ENCODE measurements around the gene MYADM. TPM values are rescaled to one million over a fixed set of nuclear protein-coding genes. Genes with fewer than 3 reads are reported as not detected.
"Not testable (repeated sequence)": the region's sequence is repeated elsewhere in the genome, so short reads cannot be mapped to it uniquely, and the experiment has no call there.

Gene MYADM
- total and polyA plus RNA-seq, 4 donors, result 2.6 to 28.0 (median 6.6) TPM

DNA sequence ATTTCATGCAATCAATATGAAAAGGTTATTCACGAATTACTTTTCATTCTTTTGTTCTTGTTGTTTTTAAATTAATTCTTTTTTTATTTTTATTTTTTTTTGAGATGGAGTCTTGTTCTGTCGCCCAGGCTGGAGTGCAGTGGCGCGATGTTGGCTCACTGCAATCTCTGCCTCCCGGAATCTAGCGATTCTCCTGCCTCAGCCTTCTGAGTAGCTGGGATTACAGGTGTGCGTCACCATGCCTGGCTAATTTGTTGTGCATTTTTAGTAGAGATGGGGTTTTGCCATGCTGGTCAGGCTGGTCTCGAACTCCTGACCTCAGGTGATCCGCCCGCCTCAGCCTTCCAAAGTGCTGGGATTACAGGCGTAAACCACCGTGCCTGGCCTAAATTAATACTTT, 27.4 kb upstream of the MYADM start:
- not testable (repeated sequence) for H3K9me3 ChIP-seq (ENCODE audit: control insufficient read depth in 4 of 4, low read length in 3 of 4); H3K36me3 ChIP-seq (ENCODE audit: control insufficient read depth in 4 of 4, insufficient read depth in 3 of 4, low read depth in 1 of 4, low read length in 3 of 4); DNase-seq (ENCODE audit: low spot score); H3K27me3 ChIP-seq (ENCODE audit: control insufficient read depth in 4 of 4, insufficient read depth in 4 of 4, low read length in 3 of 4); H3K4me3 ChIP-seq (ENCODE audit: low read depth in 1 of 3, low read length in 3 of 3); H3K4me1 ChIP-seq (ENCODE audit: control insufficient read depth in 4 of 4, insufficient read depth in 4 of 4, low read length in 3 of 4); H3K27ac ChIP-seq (ENCODE audit: low read depth in 1 of 2, low read length in 2 of 2); H3K9ac ChIP-seq (ENCODE audit: low read depth in 1 of 2, low read length in 2 of 2)
- WGBS, result 90% methylated on average over 12 of the region's 12 CpGs

DNA sequence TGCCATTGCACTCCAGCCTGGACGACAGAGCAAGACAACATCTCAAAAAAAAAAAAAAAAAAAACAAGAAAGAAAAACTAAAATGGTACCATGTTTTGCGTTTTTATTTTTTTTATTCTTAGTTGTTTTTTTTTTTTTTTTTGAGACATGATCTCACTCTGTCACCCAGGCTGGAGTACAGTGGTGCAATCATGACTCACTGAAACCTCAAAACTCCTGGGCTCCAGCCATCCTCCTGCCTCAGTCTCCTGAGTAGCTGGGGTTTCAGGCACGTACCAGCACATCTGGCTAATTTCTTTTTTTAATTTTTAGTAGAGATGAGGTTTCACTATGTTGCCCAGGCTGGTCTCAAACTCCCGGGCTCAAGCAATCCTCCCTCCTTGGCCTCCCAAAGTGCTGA, 26.8 kb upstream of the MYADM start:
- H3K9ac ChIP-seq (ENCODE audit: low read depth in 1 of 2, low read length in 2 of 2); H3K4me3 ChIP-seq (ENCODE audit: low read depth in 1 of 3, low read length in 3 of 3); DNase-seq (ENCODE audit: low spot score); H3K9me3 ChIP-seq (ENCODE audit: control insufficient read depth in 4 of 4, low read length in 3 of 4); H3K36me3 ChIP-seq (ENCODE audit: control insufficient read depth in 4 of 4, insufficient read depth in 3 of 4, low read depth in 1 of 4, low read length in 3 of 4); H3K4me1 ChIP-seq (ENCODE audit: control insufficient read depth in 4 of 4, insufficient read depth in 4 of 4, low read length in 3 of 4); H3K27ac ChIP-seq (ENCODE audit: low read depth in 1 of 2, low read length in 2 of 2); H3K27me3 ChIP-seq (ENCODE audit: control insufficient read depth in 4 of 4, insufficient read depth in 4 of 4, low read length in 3 of 4): not testable (repeated sequence)
- WGBS, result 72% methylated on average over 4 of the region's 4 CpGs

DNA sequence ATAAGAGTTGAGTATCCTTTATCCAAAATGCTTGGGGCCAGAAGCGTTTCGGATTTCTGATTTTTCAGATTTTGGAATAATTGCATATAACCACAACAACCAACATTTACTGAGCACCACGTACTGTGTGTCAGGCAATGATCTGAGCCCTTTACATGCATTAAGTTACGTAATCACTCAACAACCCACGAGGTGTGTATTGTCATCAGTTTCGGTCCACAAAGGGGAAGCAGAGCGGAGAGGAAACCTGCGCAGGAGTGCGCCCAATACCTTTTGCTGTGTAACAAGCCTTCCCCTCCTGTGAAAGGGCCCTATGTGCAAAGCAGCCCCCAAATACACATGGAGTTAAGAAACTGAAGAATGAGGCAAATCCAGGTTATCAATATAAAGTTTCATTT, 22.8 kb upstream of the MYADM start:
- DNase-seq (ENCODE audit: low spot score), result no peak
- no peak overlapping the region for H3K27ac ChIP-seq (ENCODE audit: low read depth in 1 of 2, low read length in 2 of 2)

DNA sequence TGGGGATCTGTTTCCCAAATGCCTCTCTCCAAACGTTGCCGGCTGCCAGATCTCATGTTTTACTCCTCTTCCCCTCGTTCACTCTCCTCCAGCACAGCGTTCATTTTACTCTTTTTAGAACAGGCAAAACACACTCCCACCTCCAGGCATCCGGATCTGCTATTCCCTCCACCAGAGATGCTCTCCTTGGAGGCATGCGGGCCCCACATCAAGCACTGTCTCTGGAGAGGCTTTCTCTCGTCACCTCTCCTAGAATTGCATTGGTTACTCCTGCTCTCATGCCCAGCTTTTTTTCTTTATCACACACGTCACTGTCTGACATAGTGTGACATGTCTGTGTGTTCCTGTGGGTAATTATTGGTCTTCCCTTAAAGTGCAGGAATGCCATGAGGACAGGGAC, 20.1 kb upstream of the MYADM start:
- Histone ChIP-seq H3K36me3 (ENCODE audit: control insufficient read depth in 4 of 4, insufficient read depth in 3 of 4, low read depth in 1 of 4, low read length in 3 of 4) (no peaks in the 10 kb centered on the region), H3K9me3 (ENCODE audit: control insufficient read depth in 4 of 4, low read length in 3 of 4) (no peaks in the 10 kb centered on the region), H3K4me1 (ENCODE audit: control insufficient read depth in 4 of 4, insufficient read depth in 4 of 4, low read length in 3 of 4) (peaks cover 0 to 2% (median 0%) of the 10 kb centered on the region in 4 donors), H3K27me3 (ENCODE audit: control insufficient read depth in 4 of 4, insufficient read depth in 4 of 4, low read length in 3 of 4) (no peaks in the 10 kb centered on the region), H3K4me3 (ENCODE audit: low read depth in 1 of 3, low read length in 3 of 3) (no peak overlapping the region), H3K9ac (ENCODE audit: low read depth in 1 of 2, low read length in 2 of 2) (no peak overlapping the region), H3K27ac (ENCODE audit: low read depth in 1 of 2, low read length in 2 of 2) (no peak overlapping the region)
- TF ChIP-seq, protein P1, sequence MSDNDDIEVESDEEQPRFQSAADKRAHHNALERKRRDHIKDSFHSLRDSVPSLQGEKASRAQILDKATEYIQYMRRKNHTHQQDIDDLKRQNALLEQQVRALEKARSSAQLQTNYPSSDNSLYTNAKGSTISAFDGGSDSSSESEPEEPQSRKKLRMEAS (IDR thresholded peaks at IDR 0.05), result no peak
- TF ChIP-seq, protein P2, sequence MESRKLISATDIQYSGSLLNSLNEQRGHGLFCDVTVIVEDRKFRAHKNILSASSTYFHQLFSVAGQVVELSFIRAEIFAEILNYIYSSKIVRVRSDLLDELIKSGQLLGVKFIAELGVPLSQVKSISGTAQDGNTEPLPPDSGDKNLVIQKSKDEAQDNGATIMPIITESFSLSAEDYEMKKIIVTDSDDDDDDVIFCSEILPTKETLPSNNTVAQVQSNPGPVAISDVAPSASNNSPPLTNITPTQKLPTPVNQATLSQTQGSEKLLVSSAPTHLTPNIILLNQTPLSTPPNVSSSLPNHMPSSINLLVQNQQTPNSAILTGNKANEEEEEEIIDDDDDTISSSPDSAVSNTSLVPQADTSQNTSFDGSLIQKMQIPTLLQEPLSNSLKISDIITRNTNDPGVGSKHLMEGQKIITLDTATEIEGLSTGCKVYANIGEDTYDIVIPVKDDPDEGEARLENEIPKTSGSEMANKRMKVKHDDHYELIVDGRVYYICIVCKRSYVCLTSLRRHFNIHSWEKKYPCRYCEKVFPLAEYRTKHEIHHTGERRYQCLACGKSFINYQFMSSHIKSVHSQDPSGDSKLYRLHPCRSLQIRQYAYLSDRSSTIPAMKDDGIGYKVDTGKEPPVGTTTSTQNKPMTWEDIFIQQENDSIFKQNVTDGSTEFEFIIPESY (IDR thresholded peaks at IDR 0.05), result no peak
- TF ChIP-seq, protein P3, sequence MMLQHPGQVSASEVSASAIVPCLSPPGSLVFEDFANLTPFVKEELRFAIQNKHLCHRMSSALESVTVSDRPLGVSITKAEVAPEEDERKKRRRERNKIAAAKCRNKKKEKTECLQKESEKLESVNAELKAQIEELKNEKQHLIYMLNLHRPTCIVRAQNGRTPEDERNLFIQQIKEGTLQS (IDR thresholded peaks at IDR 0.05), result no peak
- TF ChIP-seq RXRA (IDR thresholded peaks at IDR 0.05) (no peak), EGR1 (IDR thresholded peaks at IDR 0.05; ENCODE audit: low read depth in 2 of 2) (no peak), RAD21 (IDR thresholded peaks at IDR 0.05) (no peak), YY1 (IDR thresholded peaks at IDR 0.05) (no peak)
- TF ChIP-seq, protein P4, sequence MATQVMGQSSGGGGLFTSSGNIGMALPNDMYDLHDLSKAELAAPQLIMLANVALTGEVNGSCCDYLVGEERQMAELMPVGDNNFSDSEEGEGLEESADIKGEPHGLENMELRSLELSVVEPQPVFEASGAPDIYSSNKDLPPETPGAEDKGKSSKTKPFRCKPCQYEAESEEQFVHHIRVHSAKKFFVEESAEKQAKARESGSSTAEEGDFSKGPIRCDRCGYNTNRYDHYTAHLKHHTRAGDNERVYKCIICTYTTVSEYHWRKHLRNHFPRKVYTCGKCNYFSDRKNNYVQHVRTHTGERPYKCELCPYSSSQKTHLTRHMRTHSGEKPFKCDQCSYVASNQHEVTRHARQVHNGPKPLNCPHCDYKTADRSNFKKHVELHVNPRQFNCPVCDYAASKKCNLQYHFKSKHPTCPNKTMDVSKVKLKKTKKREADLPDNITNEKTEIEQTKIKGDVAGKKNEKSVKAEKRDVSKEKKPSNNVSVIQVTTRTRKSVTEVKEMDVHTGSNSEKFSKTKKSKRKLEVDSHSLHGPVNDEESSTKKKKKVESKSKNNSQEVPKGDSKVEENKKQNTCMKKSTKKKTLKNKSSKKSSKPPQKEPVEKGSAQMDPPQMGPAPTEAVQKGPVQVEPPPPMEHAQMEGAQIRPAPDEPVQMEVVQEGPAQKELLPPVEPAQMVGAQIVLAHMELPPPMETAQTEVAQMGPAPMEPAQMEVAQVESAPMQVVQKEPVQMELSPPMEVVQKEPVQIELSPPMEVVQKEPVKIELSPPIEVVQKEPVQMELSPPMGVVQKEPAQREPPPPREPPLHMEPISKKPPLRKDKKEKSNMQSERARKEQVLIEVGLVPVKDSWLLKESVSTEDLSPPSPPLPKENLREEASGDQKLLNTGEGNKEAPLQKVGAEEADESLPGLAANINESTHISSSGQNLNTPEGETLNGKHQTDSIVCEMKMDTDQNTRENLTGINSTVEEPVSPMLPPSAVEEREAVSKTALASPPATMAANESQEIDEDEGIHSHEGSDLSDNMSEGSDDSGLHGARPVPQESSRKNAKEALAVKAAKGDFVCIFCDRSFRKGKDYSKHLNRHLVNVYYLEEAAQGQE (IDR thresholded peaks at IDR 0.05), result no peak
- WGBS, result 59% methylated on average over 8 of the region's 8 CpGs
- no peak for DNase-seq (ENCODE audit: low spot score)

More for the DNA sequence above, 22.8 kb upstream of the MYADM start:
- H3K4me1 ChIP-seq (ENCODE audit: control insufficient read depth in 4 of 4, insufficient read depth in 4 of 4, low read length in 3 of 4), result peaks cover 0 to under 1% (median 0%) of the 10 kb centered on the region in 4 donors
- TF ChIP-seq NR2F2 (IDR thresholded peaks at IDR 0.05), result no peak
- TF ChIP-seq, protein P5, sequence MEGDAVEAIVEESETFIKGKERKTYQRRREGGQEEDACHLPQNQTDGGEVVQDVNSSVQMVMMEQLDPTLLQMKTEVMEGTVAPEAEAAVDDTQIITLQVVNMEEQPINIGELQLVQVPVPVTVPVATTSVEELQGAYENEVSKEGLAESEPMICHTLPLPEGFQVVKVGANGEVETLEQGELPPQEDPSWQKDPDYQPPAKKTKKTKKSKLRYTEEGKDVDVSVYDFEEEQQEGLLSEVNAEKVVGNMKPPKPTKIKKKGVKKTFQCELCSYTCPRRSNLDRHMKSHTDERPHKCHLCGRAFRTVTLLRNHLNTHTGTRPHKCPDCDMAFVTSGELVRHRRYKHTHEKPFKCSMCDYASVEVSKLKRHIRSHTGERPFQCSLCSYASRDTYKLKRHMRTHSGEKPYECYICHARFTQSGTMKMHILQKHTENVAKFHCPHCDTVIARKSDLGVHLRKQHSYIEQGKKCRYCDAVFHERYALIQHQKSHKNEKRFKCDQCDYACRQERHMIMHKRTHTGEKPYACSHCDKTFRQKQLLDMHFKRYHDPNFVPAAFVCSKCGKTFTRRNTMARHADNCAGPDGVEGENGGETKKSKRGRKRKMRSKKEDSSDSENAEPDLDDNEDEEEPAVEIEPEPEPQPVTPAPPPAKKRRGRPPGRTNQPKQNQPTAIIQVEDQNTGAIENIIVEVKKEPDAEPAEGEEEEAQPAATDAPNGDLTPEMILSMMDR (IDR thresholded peaks at IDR 0.05; ENCODE audit: low read depth, low read length, missing input control), result no peak
- TF ChIP-seq FOXA1 (IDR thresholded peaks at IDR 0.05), result no peak
- no peak for TF ChIP-seq RAD21 (IDR thresholded peaks at IDR 0.05)
- 72% methylated on average over 9 of the region's 9 CpGs for WGBS
- H3K36me3 ChIP-seq (ENCODE audit: control insufficient read depth in 4 of 4, insufficient read depth in 3 of 4, low read depth in 1 of 4, low read length in 3 of 4), result no peaks in the 10 kb centered on the region
- H3K4me3 ChIP-seq (ENCODE audit: low read depth in 1 of 3, low read length in 3 of 3), result no peak overlapping the region
- no peak overlapping the region for H3K9ac ChIP-seq (ENCODE audit: low read depth in 1 of 2, low read length in 2 of 2)
- no peaks in the 10 kb centered on the region for H3K27me3 ChIP-seq (ENCODE audit: control insufficient read depth in 4 of 4, insufficient read depth in 4 of 4, low read length in 3 of 4)
- no peaks in the 10 kb centered on the region for H3K9me3 ChIP-seq (ENCODE audit: control insufficient read depth in 4 of 4, low read length in 3 of 4)
